Endothelial cell of umbilical vein (primary cell): ENCODE results near the gene TMEM30B. TPM values are rescaled to one million over a fixed set of nuclear protein-coding genes. Genes with fewer than 3 reads are reported as not detected.

Experiments used
- BruUV-seq: library from RNA; stranded (reverse); fragments of 400-500 nt; replicated peaks from 2 replicates; lab custom pipeline; 2021; lab: Mats Ljungman, UMichigan
- CTCF ChIA-PET: fragments of 300-600, 350-600 bp; sonication (Branson Sonifier 250); formaldehyde crosslinking; loops from one replicate; lab custom pipeline; 2021; ENCODE audit warnings: antibody characterized with exemption, inconsistent platforms; lab: Charles Lee
- POLR2A ChIA-PET: fragments of 300-600, 350-600 bp; sonication (Branson Sonifier 250); formaldehyde crosslinking; loops from one replicate; lab custom pipeline; 2021; ENCODE audit warnings: antibody characterized with exemption, inconsistent platforms; lab: Charles Lee
- DNase-seq: peaks from one replicate; pipeline ENCODE4 v3.0.0-alpha.2; 2011; ENCODE audit warnings: low read depth, low spot score
- FAIRE-seq: peaks from 2 replicates; lab custom pipeline; 2011; peaks lifted over from hg19 to GRCh38; lab: Jason Lieb, UNC
- H2AFZ ChIP-seq: 2 replicates; pipeline ENCODE4 v1.6.0; 2012; ENCODE audit warnings: low read depth, low read length, control low read depth, inconsistent platforms
- H3K27ac ChIP-seq: 2 replicates; pipeline ENCODE4 v1.5.1; 2011; ENCODE audit warnings: low read depth, mild to moderate bottlenecking, control low read depth, low read length, moderate library complexity; ENCODE audit not compliant: insufficient read depth
- H3K27me3 ChIP-seq, 2 experiments: 2 replicates each; pipeline versions ENCODE4 v1.6.0 to v1.6.1; 2011; ENCODE audit warnings: low read length in 2 of 2, mixed read lengths in 1 of 2; ENCODE audit not compliant: control insufficient read depth in 2 of 2, insufficient read depth in 2 of 2
- H3K36me3 ChIP-seq, 2 experiments: 2 replicates in 1 of 2; 3 replicates in 1 of 2; pipeline ENCODE4 v1.5.1; 2011; ENCODE audit warnings: low read length in 2 of 2, mild to moderate bottlenecking in 1 of 2, moderate library complexity in 1 of 2; ENCODE audit not compliant: control insufficient read depth in 2 of 2, insufficient read depth in 2 of 2; ENCODE audit errors: extremely low read depth in 1 of 2
- H3K4me1 ChIP-seq: 3 replicates; pipeline ENCODE4 v1.5.1; 2011; ENCODE audit warnings: mild to moderate bottlenecking, low read length; ENCODE audit not compliant: control insufficient read depth, insufficient read depth; ENCODE audit errors: extremely low read depth
- H3K4me2 ChIP-seq: 2 replicates; pipeline ENCODE4 v1.6.1; 2011; ENCODE audit warnings: low read length, control low read depth, mixed read lengths; ENCODE audit not compliant: insufficient read depth
- H3K4me3 ChIP-seq, 3 experiments: fragments of 200-600 bp in 1 of 3; sonication (generic), shearing (Covaris generic) in 1 of 3; replicated peaks in 1 of 3; 2 replicates each; pipeline ENCODE4 v1.5.1; 2011 to 2016; ENCODE audit warnings: control low read depth in 3 of 3, low read length in 3 of 3, mild to moderate bottlenecking in 2 of 3, inconsistent platforms in 1 of 3, low read depth in 1 of 3, moderate library complexity in 1 of 3; ENCODE audit not compliant: insufficient read depth in 1 of 3
- H3K79me2 ChIP-seq: 2 replicates; pipeline ENCODE4 v1.6.0; 2012; ENCODE audit warnings: low read length, inconsistent platforms; ENCODE audit not compliant: control insufficient read depth, insufficient read depth
- H3K9ac ChIP-seq: replicated peaks from 2 replicates; pipeline ENCODE3; 2011; ENCODE audit warnings: low read length, control low read depth; ENCODE audit not compliant: insufficient read depth; ENCODE audit errors: extremely low read depth
- H3K9me1 ChIP-seq: replicated peaks from 3 replicates; pipeline ENCODE4 v1.6.0; 2011; ENCODE audit warnings: mild to moderate bottlenecking, low read length; ENCODE audit not compliant: control insufficient read depth, insufficient read depth; ENCODE audit errors: extremely low read depth
- H3K9me3 ChIP-seq: replicated peaks from 2 replicates; pipeline ENCODE4 v1.5.1; 2012; ENCODE audit warnings: low read length, inconsistent platforms; ENCODE audit not compliant: control insufficient read depth, insufficient read depth
- H4K20me1 ChIP-seq: replicated peaks from 2 replicates; pipeline ENCODE3; 2011; ENCODE audit warnings: mild to moderate bottlenecking, low read length; ENCODE audit not compliant: control insufficient read depth, insufficient read depth; ENCODE audit errors: extremely low read depth
- EZH2 ChIP-seq: IDR thresholded peaks from 2 replicates; pipeline ENCODE4 v1.6.1; 2012; ENCODE audit warnings: borderline replicate concordance, low read depth, mild to moderate bottlenecking, moderate library complexity, low read length, inconsistent platforms; ENCODE audit not compliant: severe bottlenecking
- GATA2 ChIP-seq: IDR thresholded peaks from 2 replicates; pipeline ENCODE4 v1.7.0; 2011; ENCODE audit warnings: low read depth, mild to moderate bottlenecking, moderate library complexity, mixed read lengths, low read length; ENCODE audit not compliant: insufficient read length, insufficient read depth
- JUN ChIP-seq: IDR thresholded peaks from 2 replicates; pipeline ENCODE4 v1.6.1; 2011; ENCODE audit warnings: borderline replicate concordance, low read depth; ENCODE audit not compliant: insufficient read length, insufficient read depth
- MYC ChIP-seq: IDR thresholded peaks from one replicate; pipeline ENCODE4 v1.6.1; 2011; ENCODE audit warnings: mild to moderate bottlenecking, low read depth, low read length
- POLR2A ChIP-seq: IDR thresholded peaks from 2 replicates; pipeline ENCODE4 v1.6.1; 2012; ENCODE audit warnings: low read depth, mild to moderate bottlenecking, control low read depth, low read length
- dilution Hi-C: fragments of 300-500 bp; cut with MboI; formaldehyde crosslinking; loops from one replicate; pipeline ENCODE4 v1.15.0; 2019; ENCODE audit warnings: low sequenced_read_pairs; ENCODE audit not compliant: extremely low pct_ligation_motif_present
- intact Hi-C: fragments of 100-400 bp; cut with micrococcal nuclease; formaldehyde crosslinking; loops from one replicate; pipeline ENCODE4 v1.10.0; 2022
- polyA plus RNA-seq, 4 experiments: library from polyadenylated mRNA; depleted of rRNA in 3 of 4; stranded (reverse) in 3 of 4; unstranded in 1 of 4; fragments of >200 nt; gene quantifications; 2 replicates each; pipeline versions ENCODE4 v1.2.1 to v1.2.3, GENCODE V29; 2011 to 2012; ENCODE audit warnings: missing spikeins in 1 of 4
- total RNA-seq: library from RNA; stranded (reverse); gene quantifications from 2 replicates; pipeline ENCODE4 v1.2.3, GENCODE V29; 2021
- TF ChIP-seq, protein P1 (sequence below), 2 donors: IDR thresholded peaks; 1 replicate in 1 of 2; 2 replicates in 1 of 2; pipeline ENCODE4 v1.5.1; 2011; ENCODE audit warnings: low read length in 2 of 2, mild to moderate bottlenecking in 2 of 2, moderate library complexity in 2 of 2, control low read depth in 1 of 2, inconsistent platforms in 1 of 2, low read depth in 1 of 2; ENCODE audit not compliant: insufficient read depth in 1 of 2; ENCODE audit errors: extremely low read depth in 1 of 2
- TF ChIP-seq, protein P2 (sequence below): IDR thresholded peaks from 2 replicates; pipeline ENCODE4 v1.6.1; 2011; ENCODE audit not compliant: insufficient read depth, insufficient read length

TMEM30B gene
- total and polyA plus RNA-seq, 2 donors (not counting 3 experiments of a cell fraction or from before 2014, with no cell fraction given) = 0.32 to 0.35 TPM

DNA sequence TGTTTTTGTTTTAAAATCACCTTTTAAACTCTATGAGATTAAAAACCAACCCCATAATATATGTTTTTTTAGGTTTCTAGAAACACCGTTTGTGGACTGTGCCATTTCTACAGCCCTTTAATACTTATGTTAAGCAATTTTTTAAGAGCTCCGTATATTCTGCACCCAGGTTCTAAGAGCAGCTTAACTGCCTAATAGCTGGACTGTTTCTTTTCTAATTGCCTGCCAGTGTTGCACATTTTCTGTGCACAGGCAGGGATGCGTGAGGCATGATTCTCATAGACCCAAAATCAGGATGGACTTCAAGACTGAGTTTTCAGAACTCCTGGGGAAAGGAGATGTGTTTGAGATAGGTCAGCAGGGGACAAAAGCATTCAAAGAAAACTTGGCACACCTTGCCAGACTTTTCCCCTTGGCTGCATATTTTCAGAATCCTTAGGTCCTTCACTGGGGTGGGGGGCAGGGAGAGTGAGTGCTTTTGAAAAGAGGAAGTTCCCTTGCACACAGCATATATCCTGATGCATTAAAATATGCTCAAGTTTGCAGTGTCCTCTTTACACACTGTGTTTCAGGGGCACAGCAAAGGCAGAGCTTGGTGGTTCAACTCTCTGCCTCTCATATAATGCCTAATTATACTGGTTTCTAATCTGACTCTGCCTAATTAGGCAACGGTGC is 27.9 kb downstream of the TMEM30B start:
- Histone ChIP-seq H3K4me3 (no peak overlapping the region), H4K20me1 (no peaks in the 10 kb centered on the region), H3K27ac (no peak overlapping the region), H3K79me2 (no peaks in the 10 kb centered on the region), H3K36me3 (no peaks in the 10 kb centered on the region), H3K27me3 (peaks cover 0 to 2% of the 10 kb centered on the region in 2 experiments), H3K4me2 (no peak overlapping the region), H2AFZ (no peak overlapping the region), H3K9me1 (no peaks in the 10 kb centered on the region), H3K9ac (no peak overlapping the region), H3K4me1 (peaks cover 30% of the 10 kb centered on the region), H3K9me3 (no peaks in the 10 kb centered on the region)
- ChIA-PET POLR2A (no interaction called here), CTCF (interaction anchor here (0.6 to 6.2 kb wide), 36 partner anchors 9 to 987 kb away, joined by 3 to 172 read pairs (median 4); partner anchors contain the start of genes SIX1, SLC38A6 and TRMT5)
- no peak for FAIRE-seq
- BruUV-seq = no TSS peak
- no peak for DNase-seq
- no peak for TF ChIP-seq GATA2
- TF ChIP-seq, protein P1, sequence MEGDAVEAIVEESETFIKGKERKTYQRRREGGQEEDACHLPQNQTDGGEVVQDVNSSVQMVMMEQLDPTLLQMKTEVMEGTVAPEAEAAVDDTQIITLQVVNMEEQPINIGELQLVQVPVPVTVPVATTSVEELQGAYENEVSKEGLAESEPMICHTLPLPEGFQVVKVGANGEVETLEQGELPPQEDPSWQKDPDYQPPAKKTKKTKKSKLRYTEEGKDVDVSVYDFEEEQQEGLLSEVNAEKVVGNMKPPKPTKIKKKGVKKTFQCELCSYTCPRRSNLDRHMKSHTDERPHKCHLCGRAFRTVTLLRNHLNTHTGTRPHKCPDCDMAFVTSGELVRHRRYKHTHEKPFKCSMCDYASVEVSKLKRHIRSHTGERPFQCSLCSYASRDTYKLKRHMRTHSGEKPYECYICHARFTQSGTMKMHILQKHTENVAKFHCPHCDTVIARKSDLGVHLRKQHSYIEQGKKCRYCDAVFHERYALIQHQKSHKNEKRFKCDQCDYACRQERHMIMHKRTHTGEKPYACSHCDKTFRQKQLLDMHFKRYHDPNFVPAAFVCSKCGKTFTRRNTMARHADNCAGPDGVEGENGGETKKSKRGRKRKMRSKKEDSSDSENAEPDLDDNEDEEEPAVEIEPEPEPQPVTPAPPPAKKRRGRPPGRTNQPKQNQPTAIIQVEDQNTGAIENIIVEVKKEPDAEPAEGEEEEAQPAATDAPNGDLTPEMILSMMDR (IDR thresholded peaks at IDR 0.05; ENCODE audit: extremely low read depth in 1 of 2, insufficient read depth in 1 of 2, low read depth in 1 of 2, low read length in 2 of 2) = no peak
- no peak for TF ChIP-seq MYC
- TF ChIP-seq EZH2 = no peak
- no peak for TF ChIP-seq JUN
- TF ChIP-seq POLR2A = no peak
- TF ChIP-seq, protein P2, sequence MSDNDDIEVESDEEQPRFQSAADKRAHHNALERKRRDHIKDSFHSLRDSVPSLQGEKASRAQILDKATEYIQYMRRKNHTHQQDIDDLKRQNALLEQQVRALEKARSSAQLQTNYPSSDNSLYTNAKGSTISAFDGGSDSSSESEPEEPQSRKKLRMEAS = no peak
- dilution Hi-C loops = loop anchor here (25.0 kb wide), 1 partner anchor 616 kb away; the partner anchor contains the start of gene SIX1
- intact Hi-C loops = loop anchor here (2.0 to 10.0 kb wide), 8 partner anchors 64 to 988 kb away; partner anchors contain the start of genes SLC38A6 and TRMT5
